Inflammatory macrophage treated with lipopolysaccharide for 1 hour (primary cell): ENCODE data around the gene CPNE5.

Experiments
- DNase-seq, 2 donors: peaks; one replicate each; pipeline ENCODE4 v3.0.0-alpha.2; 2020 to 2022

CPNE5 gene

GRCh38 chr6:36695414-36695813, 143.8 kb downstream of the CPNE5 start:
- no peak for DNase-seq

- DNase-seq: no peak
Observed at GRCh38 chr6:36694616-36695015, 144.6 kb downstream of the CPNE5 start.

GRCh38 chr6:36692861-36693702, 146.2 kb downstream of the CPNE5 start:
- no peak for DNase-seq

GRCh38 chr6:36692220-36692619, 147.0 kb downstream of the CPNE5 start:
- DNase-seq: peak; percentile 51 to 59

- DNase-seq: no peak
Observed at GRCh38 chr6:36691612-36692011, 147.6 kb downstream of the CPNE5 start.

- no peak for DNase-seq
Observed at GRCh38 chr6:36691011-36691410, 148.2 kb downstream of the CPNE5 start.
